Type B pancreatic cell (in vitro differentiated cells): ENCODE measurements around the gene USP15. TPM values are rescaled to one million over a fixed set of nuclear protein-coding genes. Genes with fewer than 3 reads are reported as not detected.

ENCODE experiments used
- DNase-seq: peaks from one replicate; pipeline ENCODE4 v3.0.0; 2021; ENCODE audit warnings: mixed read lengths; ENCODE audit not compliant: unreplicated experiment; ENCODE audit errors: extremely low spot score
- H3K27ac Mint-ChIP-seq: 2 replicates; pipeline ENCODE4 v1.8.0; 2021; ENCODE audit warnings: mild to moderate bottlenecking, mixed read lengths
- H3K27me3 Mint-ChIP-seq: 2 replicates; pipeline ENCODE4 v1.8.0; 2021; ENCODE audit warnings: mixed read lengths
- H3K36me3 Mint-ChIP-seq: 2 replicates; pipeline ENCODE4 v1.8.0; 2021; ENCODE audit warnings: mixed read lengths
- H3K4me1 Mint-ChIP-seq: one replicate; pipeline ENCODE4 v1.8.0; 2021; ENCODE audit warnings: mixed read lengths; ENCODE audit not compliant: unreplicated experiment
- H3K4me3 Mint-ChIP-seq: 2 replicates; pipeline ENCODE4 v1.8.0; 2021; ENCODE audit warnings: mild to moderate bottlenecking, mixed read lengths
- H3K9me3 Mint-ChIP-seq: 2 replicates; pipeline ENCODE4 v1.8.0; 2021; ENCODE audit warnings: mixed read lengths
- CTCF ChIP-seq: fragments of 200-600 bp; sonication (generic); conservative IDR thresholded peaks from 2 replicates; pipeline ENCODE4 v1.5.0; 2021; ENCODE audit warnings: antibody characterized with exemption, mild to moderate bottlenecking
- total RNA-seq: library from RNA; stranded (reverse); gene quantifications from 2 replicates; pipeline ENCODE4 v1.2.1, GENCODE V29; 2021; ENCODE audit warnings: low replicate concordance

The USP15 gene
- total RNA-seq, 1 donor from 2014 or later = 47.5 TPM

- H3K4me3 Mint-ChIP-seq = no peak overlapping the region
- H3K4me1 Mint-ChIP-seq = no peaks in the 10 kb centered on the region
- peaks cover 14% of the 10 kb centered on the region for H3K9me3 Mint-ChIP-seq
- no peak overlapping the region for H3K27ac Mint-ChIP-seq
- peaks cover 76% of the 10 kb centered on the region for H3K36me3 Mint-ChIP-seq
- DNase-seq = no peak
- H3K27me3 Mint-ChIP-seq = no peaks in the 10 kb centered on the region
- TF ChIP-seq CTCF = no peak
These were observed 39.4 kb downstream of the USP15 start for GRCh38 chr12:62299617-62300016.

DNA sequence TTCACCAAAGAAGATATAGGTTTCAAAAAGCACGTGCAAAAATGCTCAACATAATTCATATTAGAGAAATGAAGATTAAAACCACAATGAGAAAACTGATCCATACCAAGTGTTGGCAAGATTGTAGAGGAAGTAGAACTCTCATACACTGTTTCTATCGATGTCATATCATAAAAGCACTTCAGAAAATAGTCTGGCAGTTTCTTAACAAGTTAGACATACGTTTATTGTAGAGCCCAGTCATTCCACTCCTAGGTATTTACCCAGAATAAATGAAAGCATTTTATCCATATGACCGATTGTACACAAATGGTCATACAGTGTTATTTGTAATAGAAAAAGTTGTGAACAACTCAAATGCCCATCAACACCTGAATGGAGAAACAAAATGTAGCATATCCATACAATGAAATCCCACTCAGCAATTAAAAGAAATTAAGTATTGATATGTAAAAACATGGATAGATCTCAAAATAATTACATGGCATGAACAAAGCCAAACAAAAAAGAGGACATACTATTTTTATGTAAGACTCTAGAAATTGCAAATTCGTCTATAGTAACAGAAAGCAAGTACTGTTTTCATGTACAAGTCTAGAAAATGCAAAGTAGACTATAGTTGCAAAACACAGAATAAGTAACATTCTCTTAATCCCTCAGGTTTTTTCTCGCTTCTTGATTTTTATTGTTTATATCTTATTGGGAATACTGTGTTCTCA, 41.0 kb downstream of the USP15 start:
- H3K27ac Mint-ChIP-seq = no peak overlapping the region
- H3K9me3 Mint-ChIP-seq = peaks cover 17% of the 10 kb centered on the region
- no peaks in the 10 kb centered on the region for H3K27me3 Mint-ChIP-seq
- peaks cover 74% of the 10 kb centered on the region for H3K36me3 Mint-ChIP-seq
- no peak for DNase-seq
- H3K4me1 Mint-ChIP-seq = no peaks in the 10 kb centered on the region
- no peak overlapping the region for H3K4me3 Mint-ChIP-seq
- no peak for TF ChIP-seq CTCF

DNA sequence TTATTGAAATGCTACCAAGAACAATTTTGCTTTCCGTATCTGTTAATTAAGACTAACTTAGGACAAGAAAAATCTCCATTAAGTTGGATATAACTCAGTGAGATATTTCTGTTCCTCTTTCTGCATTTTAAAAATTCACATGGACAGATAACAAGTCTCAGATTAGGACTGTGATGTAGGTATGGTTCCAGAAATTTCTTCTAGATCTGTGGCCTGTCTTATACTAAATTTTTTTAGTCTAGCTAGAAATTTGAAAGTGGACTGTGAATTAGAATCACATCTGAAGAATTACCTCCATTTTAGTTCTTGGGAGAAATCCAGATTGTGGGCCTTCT, 41.6 kb downstream of the USP15 start:
- H3K27me3 Mint-ChIP-seq = no peaks in the 10 kb centered on the region
- H3K4me1 Mint-ChIP-seq = no peaks in the 10 kb centered on the region
- DNase-seq = no peak
- peaks cover 73% of the 10 kb centered on the region for H3K36me3 Mint-ChIP-seq
- TF ChIP-seq CTCF = no peak
- no peak overlapping the region for H3K4me3 Mint-ChIP-seq
- H3K9me3 Mint-ChIP-seq = peaks cover 17% of the 10 kb centered on the region
- no peak overlapping the region for H3K27ac Mint-ChIP-seq

GRCh38 chr12:62304560-62304959, 44.4 kb downstream of the USP15 start:
- no peaks in the 10 kb centered on the region for H3K4me1 Mint-ChIP-seq
- no peak for TF ChIP-seq CTCF
- no peak overlapping the region for H3K4me3 Mint-ChIP-seq
- no peak overlapping the region for H3K27ac Mint-ChIP-seq
- H3K27me3 Mint-ChIP-seq = no peaks in the 10 kb centered on the region
- H3K9me3 Mint-ChIP-seq = peaks cover 18% of the 10 kb centered on the region
- DNase-seq = no peak
- H3K36me3 Mint-ChIP-seq = peaks cover 69% of the 10 kb centered on the region

- Mint-ChIP-seq H3K36me3 (peaks cover 65% of the 10 kb centered on the region), H3K27ac (no peak overlapping the region), H3K9me3 (peaks cover 17% of the 10 kb centered on the region), H3K27me3 (no peaks in the 10 kb centered on the region), H3K4me1 (no peaks in the 10 kb centered on the region), H3K4me3 (no peak overlapping the region)
- DNase-seq = no peak
- no peak for TF ChIP-seq CTCF
These were observed 45.6 kb downstream of the USP15 start for GRCh38 chr12:62305778-62306177.
